Mononuclear cell (primary cell): ENCODE measurements around the gene PAX7. TPM values are rescaled to one million over a fixed set of nuclear protein-coding genes. Genes with fewer than 3 reads are reported as not detected.
"Not testable (repeated sequence)": the region's sequence is repeated elsewhere in the genome, so short reads cannot be mapped to it uniquely, and the experiment has no call there.

Source experiments
- H3K27me3 ChIP-seq: 2 replicates; pipeline ENCODE4 v1.6.0; 2011; ENCODE audit warnings: low read length, control low read depth; ENCODE audit not compliant: insufficient read depth
- H3K4me1 ChIP-seq: 2 replicates; pipeline ENCODE4 v1.5.1; 2011; ENCODE audit warnings: mild to moderate bottlenecking, low read length, control low read depth; ENCODE audit not compliant: insufficient read depth
- H3K4me3 ChIP-seq: 2 replicates; pipeline ENCODE4 v1.5.1; 2011; ENCODE audit warnings: mild to moderate bottlenecking, low read length, moderate library complexity
- H3K9me3 ChIP-seq: 2 replicates; pipeline ENCODE4 v1.5.1; 2011; ENCODE audit warnings: low read depth, mild to moderate bottlenecking, control low read depth, low read length
- total RNA-seq: library from RNA; depleted of rRNA; stranded (reverse); fragments of >200 nt; gene quantifications from one replicate; pipeline ENCODE4 v1.2.3, GENCODE V29; 2012

PAX7 gene
- total RNA-seq, 1 donor, result not detected

DNA sequence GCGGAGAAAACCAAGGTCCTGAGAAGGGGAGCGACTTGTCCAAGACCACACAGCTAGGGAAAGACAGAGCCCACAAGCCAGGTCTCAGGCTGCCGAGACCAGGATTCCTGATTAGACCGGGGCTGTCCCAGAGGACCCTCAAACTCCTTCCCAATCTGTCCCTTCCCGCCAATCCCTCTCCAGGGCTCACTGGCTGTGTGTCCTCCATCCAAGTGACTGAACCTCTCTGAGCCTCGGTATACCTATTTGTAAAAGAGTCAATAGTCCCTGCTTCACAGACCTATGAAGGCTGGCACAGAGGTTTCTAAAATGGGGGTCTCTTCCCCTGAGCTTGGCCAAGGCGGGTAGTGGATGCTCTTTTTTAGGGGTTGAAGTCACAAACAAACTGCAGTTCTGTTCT, 56.6 kb downstream of the PAX7 start:
- H3K9me3 ChIP-seq, result no peaks in the 10 kb centered on the region
- H3K27me3 ChIP-seq, result no peaks in the 10 kb centered on the region
- no peak overlapping the region for H3K4me3 ChIP-seq
- H3K4me1 ChIP-seq, result no peaks in the 10 kb centered on the region

DNA sequence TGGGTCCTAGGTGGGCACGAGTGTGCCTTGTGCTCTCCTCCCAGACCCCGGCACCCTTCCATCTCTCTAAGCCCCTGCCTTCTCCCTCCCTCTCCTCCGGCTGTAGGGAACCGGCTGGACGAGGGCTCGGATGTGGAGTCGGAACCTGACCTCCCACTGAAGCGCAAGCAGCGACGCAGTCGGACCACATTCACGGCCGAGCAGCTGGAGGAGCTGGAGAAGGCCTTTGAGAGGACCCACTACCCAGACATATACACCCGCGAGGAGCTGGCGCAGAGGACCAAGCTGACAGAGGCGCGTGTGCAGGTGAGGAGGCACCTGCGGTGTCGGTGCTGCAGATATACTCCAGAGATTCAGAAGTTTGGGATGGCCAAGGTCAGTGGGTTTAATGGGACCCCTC, 61.0 kb downstream of the PAX7 start:
- Histone ChIP-seq H3K27me3 (no peaks in the 10 kb centered on the region), H3K4me3 (no peak overlapping the region), H3K4me1 (no peaks in the 10 kb centered on the region), H3K9me3 (no peaks in the 10 kb centered on the region)

DNA sequence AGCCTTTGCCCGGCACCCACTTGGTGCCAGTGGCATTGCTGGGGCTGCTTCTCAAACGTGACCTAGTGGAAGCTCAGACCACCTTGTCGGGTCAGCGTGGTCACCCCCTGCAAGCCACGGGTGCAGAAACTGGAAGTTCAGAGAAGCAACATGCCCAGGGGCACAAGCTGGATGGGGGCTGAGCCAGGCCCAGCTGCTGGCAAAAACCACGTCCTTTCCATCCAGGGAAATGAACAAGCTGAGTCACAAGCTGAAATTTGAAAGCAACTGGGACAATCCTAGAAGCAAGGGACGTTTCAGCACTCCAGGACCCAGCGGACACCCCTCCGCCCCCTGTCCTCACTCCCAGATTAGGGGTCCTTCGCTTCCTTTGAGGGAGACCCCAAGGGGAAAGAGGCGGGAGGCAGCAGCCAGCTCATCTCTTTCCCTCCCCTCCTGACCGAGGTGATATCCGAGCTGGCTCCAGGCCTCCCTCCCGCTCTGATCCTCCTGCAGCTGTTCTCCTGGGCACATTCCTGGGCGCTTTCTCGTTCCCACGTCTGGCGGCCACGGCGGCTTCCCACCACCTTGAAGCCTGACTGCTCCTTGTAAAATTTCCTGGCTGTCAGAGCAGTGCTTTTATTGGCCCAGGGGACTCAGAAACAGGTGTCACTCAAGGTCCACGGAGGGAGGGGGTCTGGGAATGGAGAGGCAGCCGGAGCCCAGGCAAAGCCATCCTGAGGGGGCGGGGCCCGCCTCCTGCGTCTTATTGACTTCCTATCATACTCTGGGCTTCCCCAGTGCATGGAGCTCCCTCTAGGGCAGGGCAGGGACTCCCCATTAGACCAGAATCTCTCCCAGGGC, 62.8 kb downstream of the PAX7 start:
- H3K4me1 ChIP-seq, result no peaks in the 10 kb centered on the region
- H3K9me3 ChIP-seq, result no peaks in the 10 kb centered on the region
- no peak overlapping the region for H3K4me3 ChIP-seq
- no peaks in the 10 kb centered on the region for H3K27me3 ChIP-seq

DNA sequence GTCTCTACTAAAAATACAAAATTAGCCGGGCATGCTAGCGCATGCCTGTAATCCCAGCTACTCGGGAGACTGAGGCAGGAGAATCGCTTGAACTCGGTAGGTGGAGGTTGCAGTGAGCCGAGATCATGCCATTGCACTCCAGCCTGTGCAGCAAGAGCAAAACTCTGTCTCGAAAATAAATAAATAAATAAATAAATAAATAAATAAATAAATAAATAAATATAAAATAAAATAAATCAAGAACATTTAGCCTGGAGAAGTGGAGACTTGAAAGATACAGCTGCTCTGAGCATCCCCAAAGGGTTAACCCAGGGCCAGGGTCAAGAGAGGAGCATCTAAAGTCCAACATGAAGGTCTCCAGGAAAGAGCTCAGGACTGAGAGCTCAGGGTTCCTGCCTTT, 63.6 kb downstream of the PAX7 start:
- H3K4me1 ChIP-seq, H3K27me3 ChIP-seq, H3K4me3 ChIP-seq, H3K9me3 ChIP-seq: not testable (repeated sequence)

DNA sequence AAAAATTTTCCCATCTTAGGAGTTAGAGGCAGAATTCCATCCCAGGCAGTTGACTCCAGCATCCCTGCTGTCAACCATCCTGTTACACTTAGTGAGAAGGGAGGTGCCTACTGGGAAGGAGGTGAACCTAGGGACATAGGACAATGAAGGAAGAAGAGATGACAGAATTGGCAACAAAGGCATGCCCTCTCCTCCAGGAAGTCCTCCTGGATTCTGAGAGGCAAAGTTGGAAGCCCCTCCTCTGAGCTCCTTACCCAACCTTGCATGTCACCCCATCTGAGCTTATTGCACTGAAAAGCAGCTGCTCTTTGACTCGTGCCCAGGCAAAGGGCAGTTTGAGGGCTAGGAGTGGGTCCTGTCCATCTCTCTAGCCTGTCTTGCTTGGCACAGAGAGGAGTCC, 66.9 kb downstream of the PAX7 start:
- no peak overlapping the region for H3K4me3 ChIP-seq
- H3K27me3 ChIP-seq, result no peaks in the 10 kb centered on the region
- H3K9me3 ChIP-seq, result no peaks in the 10 kb centered on the region
- H3K4me1 ChIP-seq, result no peaks in the 10 kb centered on the region

DNA sequence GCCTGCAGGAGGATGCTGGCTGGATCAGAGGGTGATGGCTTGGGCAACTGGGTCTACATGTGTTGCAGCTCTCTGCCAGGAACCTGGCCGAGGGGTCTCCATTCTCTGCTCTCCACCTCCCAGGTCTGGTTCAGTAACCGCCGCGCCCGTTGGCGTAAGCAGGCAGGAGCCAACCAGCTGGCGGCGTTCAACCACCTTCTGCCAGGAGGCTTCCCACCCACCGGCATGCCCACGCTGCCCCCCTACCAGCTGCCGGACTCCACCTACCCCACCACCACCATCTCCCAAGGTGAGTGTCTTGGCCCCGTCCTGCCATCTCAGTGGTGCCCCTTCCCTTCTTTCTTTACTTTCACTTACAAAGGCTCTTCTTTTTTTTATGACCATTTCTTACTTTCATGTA, 69.9 kb downstream of the PAX7 start:
- Histone ChIP-seq H3K4me1 (no peaks in the 10 kb centered on the region), H3K4me3 (no peak overlapping the region), H3K9me3 (no peaks in the 10 kb centered on the region), H3K27me3 (no peaks in the 10 kb centered on the region)

DNA sequence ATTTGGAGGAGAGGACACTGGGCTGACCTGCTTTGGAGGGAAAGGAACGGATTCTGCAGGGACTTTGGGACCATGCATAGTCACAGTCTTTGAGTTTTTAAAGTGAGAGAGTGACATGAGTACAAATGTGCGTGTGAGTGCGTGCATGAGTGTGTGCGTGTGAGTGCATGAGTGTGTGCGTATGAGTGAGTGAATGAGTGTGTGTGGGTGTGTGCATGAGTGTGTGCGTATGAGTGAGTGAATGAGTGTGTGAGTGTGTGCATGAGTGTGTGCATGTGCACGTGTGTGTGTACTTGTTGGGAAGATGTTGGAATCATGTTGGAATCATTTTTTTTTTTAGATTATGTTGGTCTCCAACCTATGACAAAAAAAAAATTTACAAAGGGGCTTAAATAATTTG, 70.5 kb downstream of the PAX7 start:
- Histone ChIP-seq H3K4me3 (no peak overlapping the region), H3K27me3 (no peaks in the 10 kb centered on the region), H3K9me3 (no peaks in the 10 kb centered on the region), H3K4me1 (no peaks in the 10 kb centered on the region)

DNA sequence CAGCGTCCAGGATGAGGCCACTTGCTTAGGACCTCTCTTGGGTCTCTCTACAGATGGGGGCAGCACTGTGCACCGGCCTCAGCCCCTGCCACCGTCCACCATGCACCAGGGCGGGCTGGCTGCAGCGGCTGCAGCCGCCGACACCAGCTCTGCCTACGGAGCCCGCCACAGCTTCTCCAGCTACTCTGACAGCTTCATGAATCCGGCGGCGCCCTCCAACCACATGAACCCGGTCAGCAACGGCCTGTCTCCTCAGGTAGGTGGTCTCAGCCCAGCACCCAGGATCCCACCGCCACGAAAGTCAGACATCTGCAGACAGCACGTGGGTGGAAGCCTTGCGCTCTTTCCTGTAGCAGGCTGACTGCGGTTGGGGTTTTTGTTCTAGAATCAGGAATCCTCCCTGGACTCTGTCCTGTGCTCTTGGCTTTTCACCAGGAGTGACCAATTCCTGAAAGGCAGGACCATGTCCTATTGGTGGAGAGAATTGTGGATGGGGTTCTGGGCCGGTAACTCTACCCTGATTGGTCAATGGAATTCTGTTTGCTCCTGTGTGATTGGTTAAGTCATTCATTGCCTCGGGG, 72.5 kb downstream of the PAX7 start:
- Histone ChIP-seq H3K27me3 (no peaks in the 10 kb centered on the region), H3K4me1 (no peaks in the 10 kb centered on the region), H3K4me3 (no peak overlapping the region), H3K9me3 (no peaks in the 10 kb centered on the region)

DNA sequence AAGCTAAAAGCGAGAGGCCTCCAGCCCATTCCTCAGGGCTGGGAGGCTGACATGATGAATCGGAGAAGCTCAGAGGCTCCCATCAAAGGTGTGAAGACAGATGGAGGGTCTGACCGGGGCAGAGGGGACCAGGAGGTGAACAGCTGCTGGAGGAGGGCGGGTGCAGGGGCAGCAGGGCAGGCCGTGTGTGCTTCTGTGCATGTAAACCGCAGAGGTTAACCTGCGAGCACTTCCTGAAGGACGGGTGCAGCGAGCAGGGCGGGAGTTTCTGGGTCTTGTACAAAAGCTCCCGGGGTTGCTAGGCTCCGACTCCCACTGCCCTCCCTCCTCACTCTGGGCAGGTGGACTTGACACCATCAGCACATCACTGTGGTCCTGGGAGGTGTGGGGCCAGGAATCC, 75.2 kb downstream of the PAX7 start:
- no peaks in the 10 kb centered on the region for H3K9me3 ChIP-seq
- no peak overlapping the region for H3K4me3 ChIP-seq
- no peaks in the 10 kb centered on the region for H3K27me3 ChIP-seq

DNA sequence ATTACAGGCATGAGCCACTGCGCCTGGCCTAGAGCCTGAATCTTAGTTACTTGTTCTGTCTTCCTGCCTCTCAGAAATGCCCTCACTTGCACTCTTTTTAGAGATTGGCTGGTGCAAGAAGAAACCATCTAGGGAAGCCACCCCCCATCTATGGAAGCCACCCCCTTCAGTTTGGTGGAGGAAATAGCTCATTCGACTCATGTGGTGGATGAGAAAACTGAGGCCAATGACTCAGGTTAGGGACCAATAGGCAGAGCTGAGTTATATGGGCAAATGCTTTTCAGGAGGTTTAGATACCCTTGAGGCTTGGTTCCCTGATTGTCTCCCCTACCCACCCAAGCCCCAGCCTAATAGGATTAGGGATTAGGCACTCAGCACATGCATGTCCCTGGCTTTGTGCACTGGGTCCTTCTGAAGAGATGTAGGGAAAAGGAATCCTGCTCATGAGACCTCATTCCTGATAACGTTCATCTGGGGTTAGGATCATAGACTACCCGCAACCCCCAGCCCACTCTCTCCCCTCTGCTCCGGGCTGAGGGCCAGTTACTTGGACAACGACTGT, 77.1 kb downstream of the PAX7 start:
- Histone ChIP-seq H3K4me3 (no peak overlapping the region), H3K27me3 (no peaks in the 10 kb centered on the region), H3K4me1 (no peaks in the 10 kb centered on the region), H3K9me3 (no peaks in the 10 kb centered on the region)

More for the DNA sequence above, 75.2 kb downstream of the PAX7 start:
- H3K4me1 ChIP-seq, result no peaks in the 10 kb centered on the region

DNA sequence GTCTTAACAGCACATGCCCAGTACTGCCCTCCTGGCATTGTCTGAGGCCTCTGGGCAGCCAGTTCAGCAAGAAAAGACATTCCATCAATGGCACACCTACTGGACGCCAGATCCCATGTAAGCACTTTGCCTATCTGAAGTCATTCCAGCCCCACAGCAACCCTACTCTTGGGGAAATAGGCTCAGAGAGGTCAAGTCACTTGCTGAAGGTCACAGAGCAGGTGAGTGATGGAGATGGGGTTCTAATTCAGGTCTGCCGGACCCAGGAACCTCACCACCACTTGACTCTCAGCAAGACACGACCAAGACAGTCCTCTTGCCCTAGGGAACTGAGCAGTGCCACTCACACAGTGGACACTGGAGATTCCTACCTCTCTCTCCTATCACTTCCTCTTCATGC, 79.4 kb downstream of the PAX7 start:
- no peak overlapping the region for H3K4me3 ChIP-seq
- no peaks in the 10 kb centered on the region for H3K9me3 ChIP-seq
- no peaks in the 10 kb centered on the region for H3K4me1 ChIP-seq
- H3K27me3 ChIP-seq, result peaks cover under 1% of the 10 kb centered on the region

DNA sequence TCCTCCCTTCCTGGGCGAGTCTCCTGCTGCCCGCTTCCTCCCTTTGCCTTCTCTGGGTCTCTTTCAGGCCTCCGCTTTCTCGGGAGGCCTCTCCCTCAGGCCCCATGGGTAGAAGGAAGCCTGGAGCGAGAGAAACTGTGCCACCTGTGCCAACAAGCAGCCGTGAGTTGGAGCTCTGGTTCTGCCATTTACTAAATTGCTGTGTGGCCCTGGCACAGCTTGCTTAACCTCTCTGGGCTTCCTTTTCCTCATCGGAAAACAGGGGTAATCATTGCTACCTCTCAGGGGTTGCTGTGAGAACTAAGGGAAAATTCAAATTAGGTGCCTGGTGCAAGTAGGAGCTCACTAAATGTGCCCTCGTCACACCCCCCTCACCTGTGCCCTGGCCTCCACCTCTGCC, 80.4 kb downstream of the PAX7 start:
- H3K4me1 ChIP-seq, result no peaks in the 10 kb centered on the region
- no peaks in the 10 kb centered on the region for H3K9me3 ChIP-seq
- H3K4me3 ChIP-seq, result no peak overlapping the region
- peaks cover 10% of the 10 kb centered on the region for H3K27me3 ChIP-seq

DNA sequence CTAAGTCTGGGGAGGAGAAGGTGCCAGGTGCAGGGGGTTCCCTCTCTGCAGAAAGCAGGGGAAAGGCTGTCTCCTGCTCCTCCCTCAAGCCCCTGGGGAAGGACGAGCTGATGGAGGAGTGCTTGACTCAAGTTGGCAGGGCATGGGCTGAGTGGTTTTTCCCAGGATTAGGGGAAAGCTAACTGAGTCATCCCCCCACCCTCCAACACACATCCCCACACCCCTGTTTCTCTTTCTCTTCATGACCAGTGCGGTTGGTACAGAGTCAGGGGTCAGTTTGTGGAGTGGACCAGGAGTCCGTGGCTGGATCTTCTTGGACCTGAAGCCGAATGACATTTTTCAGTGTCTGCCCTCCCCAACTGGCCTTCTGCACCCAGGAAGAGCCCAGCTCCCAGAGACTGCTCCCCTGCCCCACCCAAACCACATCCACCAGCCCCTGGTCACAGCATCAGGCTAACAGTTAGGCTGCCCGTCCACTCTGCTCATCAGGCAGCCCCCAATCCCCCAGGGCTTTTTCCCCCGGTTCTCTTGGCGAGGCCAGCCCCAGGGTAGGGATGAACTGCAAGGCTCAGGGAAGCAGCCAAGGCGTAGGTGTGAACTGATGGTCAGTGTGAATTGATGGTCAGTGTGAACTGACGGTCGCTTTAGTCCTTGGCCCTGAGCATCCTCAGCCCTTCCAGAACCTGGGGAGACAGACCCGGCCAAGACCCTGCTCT, 81.0 kb downstream of the PAX7 start:
- peaks cover 14% of the 10 kb centered on the region for H3K27me3 ChIP-seq
- no peak overlapping the region for H3K4me3 ChIP-seq
- no peaks in the 10 kb centered on the region for H3K4me1 ChIP-seq
- H3K9me3 ChIP-seq, result no peaks in the 10 kb centered on the region

DNA sequence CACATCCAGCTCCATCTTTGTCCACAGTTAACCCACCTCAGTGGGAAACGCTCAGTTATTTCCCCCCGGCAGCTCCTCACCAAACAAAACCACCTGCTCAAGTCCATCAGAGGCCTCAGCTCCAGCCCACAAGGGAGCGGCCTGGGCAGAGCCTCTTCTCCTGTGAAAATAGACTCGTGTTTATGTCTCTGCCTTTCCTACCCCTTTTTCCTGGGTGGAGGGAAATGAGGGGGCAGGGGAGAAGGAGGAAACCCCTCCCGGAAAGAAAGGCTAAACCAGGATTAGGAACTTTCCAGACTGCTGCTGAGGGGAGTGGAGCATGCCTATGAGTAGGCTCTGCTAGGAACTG, 81.6 kb downstream of the PAX7 start:
- Histone ChIP-seq H3K4me1 (no peaks in the 10 kb centered on the region), H3K4me3 (no peak overlapping the region), H3K9me3 (no peaks in the 10 kb centered on the region), H3K27me3 (peaks cover 15% of the 10 kb centered on the region)

DNA sequence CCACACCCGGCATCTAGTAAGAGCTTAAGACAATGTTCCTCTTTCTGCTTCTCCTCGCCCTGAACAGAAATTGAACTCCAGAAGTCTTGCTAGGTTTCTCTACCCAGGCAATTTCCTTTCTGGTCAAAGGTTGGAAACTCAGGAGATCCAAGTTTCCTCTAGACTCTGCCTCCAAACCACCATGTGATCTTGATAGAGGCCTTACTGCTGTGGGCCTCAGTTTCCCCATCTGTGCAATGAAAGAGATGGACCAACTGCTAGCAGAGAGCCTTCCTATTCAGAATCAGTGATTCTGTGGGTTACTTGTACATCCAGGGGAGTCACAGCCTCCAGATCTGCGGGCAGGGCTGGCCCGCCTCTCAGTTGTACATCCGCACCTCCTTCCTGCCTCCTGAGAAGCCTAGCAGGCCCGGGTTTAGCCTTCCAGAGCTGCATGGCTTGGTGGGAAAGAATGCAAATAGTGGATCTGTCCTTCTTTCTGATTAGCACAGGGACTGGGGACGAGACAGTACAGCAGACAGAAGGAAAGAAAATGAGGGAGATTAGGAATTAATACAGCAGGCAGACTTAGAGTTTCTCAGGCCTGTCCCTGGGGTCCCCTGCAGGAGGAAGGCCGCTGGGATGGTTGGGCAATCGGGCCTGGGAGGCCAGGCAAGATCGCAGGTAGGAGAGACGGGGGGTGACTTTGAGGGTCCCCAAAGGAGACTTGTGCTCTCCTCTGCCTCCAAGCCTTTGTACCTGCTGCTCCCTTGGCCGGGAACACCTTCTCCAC, 83.9 kb downstream of the PAX7 start:
- Histone ChIP-seq H3K9me3 (no peaks in the 10 kb centered on the region), H3K4me1 (no peaks in the 10 kb centered on the region), H3K4me3 (no peak overlapping the region), H3K27me3 (peaks cover 26% of the 10 kb centered on the region)
